Ascending aorta (tissue), 1 donor: ENCODE results near the gene CAPS. TPM values are rescaled to one million over a fixed set of nuclear protein-coding genes. Genes with fewer than 3 reads are reported as not detected.

Experiments used
- total RNA-seq: library from RNA; depleted of rRNA; stranded (reverse); fragments of >200 nt; gene quantifications from one replicate; pipeline ENCODE4 v1.1.0, GENCODE V29; 2016

The CAPS gene
- total RNA-seq, 1 donor from 2014 or later: 8.1 TPM

Other genes starting within 250 kb of the CAPS start
- 75.6 TPM for gene MICOS13, start 233.7 kb upstream of the CAPS start, total RNA-seq
- 116 TPM for gene HSD11B1L, start 233.2 kb upstream of the CAPS start, total RNA-seq
- gene RPL36, start 224.0 kb upstream of the CAPS start, total RNA-seq: 885 TPM
- gene LONP1, start 194.1 kb upstream of the CAPS start, total RNA-seq: 60.0 TPM
- not detected for gene CATSPERD, start 193.6 kb upstream of the CAPS start, total RNA-seq
- gene PRR22, start 129.5 kb upstream of the CAPS start, total RNA-seq: 3.5 TPM
- 13.1 TPM for gene DUS3L, start 123.1 kb upstream of the CAPS start, total RNA-seq
- 0.85 TPM for gene NRTN, start 109.2 kb upstream of the CAPS start, total RNA-seq
- not detected for gene FUT6, start 74.6 kb upstream of the CAPS start, total RNA-seq
- gene FUT3, start 62.8 kb upstream of the CAPS start, total RNA-seq: not detected
- gene FUT5, start 43.7 kb upstream of the CAPS start, total RNA-seq: not detected
- 205 TPM for gene NDUFA11, start 10.5 kb upstream of the CAPS start, total RNA-seq
- 15.2 TPM for gene VMAC, start 9.4 kb upstream of the CAPS start, total RNA-seq
- 48.0 TPM for gene RANBP3, start 63.9 kb downstream of the CAPS start, total RNA-seq
- gene RFX2, start 196.2 kb downstream of the CAPS start, total RNA-seq: 107 TPM
- gene ACSBG2, start 221.4 kb downstream of the CAPS start, total RNA-seq: not detected